GM21737 (cell line): ENCODE results near the gene GUCA1A.
"Not testable (repeated sequence)": the region's sequence is repeated elsewhere in the genome, so short reads cannot be mapped to it uniquely, and the experiment has no call there.

ENCODE experiments used
- ATAC-seq: cut with Tn5 transposase; IDR thresholded peaks from one replicate; pipeline ENCODE4 v1.9.1; 2021; ENCODE audit warnings: mild to moderate bottlenecking, moderate library complexity; ENCODE audit not compliant: unreplicated experiment

GUCA1A gene

GRCh38 chr6:42142118-42142835, 30.9 kb upstream of the GUCA1A start, which contains the start of gene C6orf132:
C6orf132 (minus strand) TSS chr6:42142620; CDS start chr6:42142444, 176 bp downstream.
- no peak for ATAC-seq

GRCh38 chr6:42147138-42147562, 26.0 kb upstream of the GUCA1A start:
- ATAC-seq = no peak

- ATAC-seq = no peak
These were observed 25.1 kb upstream of the GUCA1A start for GRCh38 chr6:42148058-42148457.

- no peak for ATAC-seq
These were observed 22.9 kb upstream of the GUCA1A start for GRCh38 chr6:42150254-42150653.

GRCh38 chr6:42152024-42152423, 21.1 kb upstream of the GUCA1A start:
- ATAC-seq = no peak

GRCh38 chr6:42152528-42153213, 20.5 kb upstream of the GUCA1A start:
- not testable (repeated sequence) for ATAC-seq

GRCh38 chr6:42153921-42154320, 19.2 kb upstream of the GUCA1A start:
- no peak for ATAC-seq

- ATAC-seq = no peak
These were observed 18.5 kb upstream of the GUCA1A start for GRCh38 chr6:42154461-42155209.

GRCh38 chr6:42155293-42155692, 17.9 kb upstream of the GUCA1A start:
- ATAC-seq = no peak

GRCh38 chr6:42156638-42157037, 16.5 kb upstream of the GUCA1A start:
- ATAC-seq = no peak

- ATAC-seq = no peak
These were observed 15.2 kb upstream of the GUCA1A start for GRCh38 chr6:42158011-42158410.

GRCh38 chr6:42158631-42159030, 14.5 kb upstream of the GUCA1A start:
- ATAC-seq = no peak

GRCh38 chr6:42159431-42160024, 13.6 kb upstream of the GUCA1A start:
- ATAC-seq = no peak

GRCh38 chr6:42162384-42162783, 10.8 kb upstream of the GUCA1A start:
- ATAC-seq = no peak

- no peak for ATAC-seq
These were observed 10.4 kb upstream of the GUCA1A start for GRCh38 chr6:42162812-42163211.

GRCh38 chr6:42163981-42164380, 9.2 kb upstream of the GUCA1A start:
- no peak for ATAC-seq

GRCh38 chr6:42165016-42165415, 8.1 kb upstream of the GUCA1A start:
- no peak for ATAC-seq

- no peak for ATAC-seq
These were observed 6.6 kb upstream of the GUCA1A start for GRCh38 chr6:42166444-42167141.

GRCh38 chr6:42168650-42169049, 4.5 kb upstream of the GUCA1A start:
- ATAC-seq = no peak

- ATAC-seq = not testable (repeated sequence)
These were observed 3.4 kb upstream of the GUCA1A start for GRCh38 chr6:42169780-42170179.
